PFSK-1 (cell line): Measurements from ENCODE around the gene JUNB.

ENCODE experiments used
- POLR2AphosphoS5 ChIP-seq: IDR thresholded peaks from 2 replicates; pipeline ENCODE4 v1.6.1; 2012; ENCODE audit warnings: low read depth, mild to moderate bottlenecking, control low read depth, low read length, moderate library complexity
- REST ChIP-seq, 2 experiments: IDR thresholded peaks; 2 replicates each; pipeline versions ENCODE4 v1.6.1 to v1.8.0; 2011 to 2012; ENCODE audit warnings: low read depth in 2 of 2, low read length in 2 of 2, control low read depth in 1 of 2, inconsistent platforms in 1 of 2, mild to moderate bottlenecking in 1 of 2, moderate library complexity in 1 of 2; ENCODE audit not compliant: insufficient read depth in 1 of 2
- TAF1 ChIP-seq: IDR thresholded peaks from 2 replicates; pipeline ENCODE4 v1.6.1; 2012; ENCODE audit warnings: low read length, control low read depth, borderline replicate concordance; ENCODE audit not compliant: insufficient read depth

DNA sequence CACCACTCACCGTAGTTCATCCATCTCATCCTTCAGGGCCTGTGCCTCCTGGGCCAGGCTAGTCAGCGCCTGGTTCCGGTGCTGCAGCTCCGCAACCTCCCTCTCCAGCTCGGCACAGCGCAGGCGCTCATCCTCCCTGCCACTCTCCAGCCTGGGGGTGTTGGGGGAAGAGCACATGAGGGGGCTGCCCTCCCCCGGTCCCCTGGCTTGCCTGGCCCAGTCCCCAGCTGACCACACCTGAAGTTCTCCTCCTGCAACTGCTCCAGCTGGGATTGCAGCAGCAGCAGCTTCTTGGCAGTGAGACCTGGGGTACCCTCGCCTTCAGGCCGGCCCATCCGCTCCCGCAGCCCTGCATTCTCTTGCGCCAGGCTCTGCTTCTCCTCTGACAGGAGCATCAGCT, 20.4 kb upstream of the JUNB start:
- no peak for TF ChIP-seq POLR2AphosphoS5
- no peak for TF ChIP-seq REST (IDR thresholded peaks at IDR 0.05; ENCODE audit: insufficient read depth in 1 of 2, low read depth in 2 of 2, low read length in 2 of 2)
- no peak for TF ChIP-seq TAF1
